ENCODE measurements around the gene S100A14.

- TF ChIP-seq CTCF (IDR thresholded peaks at IDR 0.05; ENCODE audit: low read length) (no peak), EZH2 (optimal IDR thresholded peaks at IDR 0.05; ENCODE audit: low read depth, low read length) (no peak)
These were observed 3.3 kb downstream of the S100A14 start, which contains the start of gene S100A16 for GRCh38 chr1:153612755-153613331.

All from MM.1S (cell line).